Esophagus muscularis mucosa (tissue), 4 donors: ENCODE measurements around the gene NKTR.

Experiments used
- EP300 ChIP-seq: sonication (generic); formaldehyde crosslinking; IDR thresholded peaks from one replicate; pipeline ENCODE4 v1.6.1; 2017; ENCODE audit warnings: antibody characterized with exemption
- POLR2A ChIP-seq: fragments of 450-650 bp; IDR thresholded peaks from one replicate; pipeline ENCODE4 v1.6.1; 2017; ENCODE audit warnings: antibody characterized with exemption, moderate library complexity, mild to moderate bottlenecking, low read depth
- POLR2AphosphoS5 ChIP-seq, 2 donors: sonication (generic); formaldehyde crosslinking; IDR thresholded peaks; one replicate each; pipeline ENCODE4 v1.6.1; 2017; ENCODE audit warnings: antibody characterized with exemption in 2 of 2
- TF ChIP-seq, protein P1 (sequence below), 3 experiments: fragments of 200-600 bp in 2 of 3; fragments of 450-650 bp in 1 of 3; sonication (generic) in 2 of 3; IDR thresholded peaks; one replicate each; pipeline ENCODE4 v1.5.1; 2017 to 2019; ENCODE audit warnings: antibody characterized with exemption in 3 of 3, mild to moderate bottlenecking in 2 of 3, moderate library complexity in 1 of 3

DNA sequence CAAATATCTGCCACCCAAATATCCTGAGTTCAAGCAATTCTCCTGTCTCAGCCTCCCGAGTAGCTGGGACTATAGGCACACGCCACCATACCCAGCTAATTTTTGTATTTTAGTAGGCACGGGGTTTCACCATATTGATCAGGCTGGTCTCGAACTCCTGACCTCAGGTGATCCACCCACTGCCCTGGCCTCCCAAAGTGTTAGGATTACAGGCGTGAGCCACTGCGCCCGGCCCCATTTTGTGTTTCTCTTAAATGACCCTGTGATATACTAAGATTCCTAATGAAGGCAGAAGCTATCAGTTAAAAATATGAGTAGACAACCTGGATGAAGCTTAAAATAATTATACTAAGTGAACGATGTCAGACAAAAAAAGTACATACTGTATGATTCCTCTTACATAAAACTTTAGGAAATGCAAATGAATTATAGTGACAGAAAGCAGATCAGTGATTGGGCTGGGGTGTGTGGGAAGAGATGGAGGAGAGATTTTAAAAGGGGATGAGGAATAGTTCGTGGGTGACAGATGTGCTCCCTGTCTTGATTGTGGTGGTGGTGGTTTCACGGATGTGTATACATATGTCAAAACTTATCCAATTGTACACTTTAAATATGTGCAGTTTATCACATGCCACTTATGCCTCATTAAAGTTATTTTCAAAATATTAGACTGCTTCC, 81.0 kb downstream of the NKTR start:
- TF ChIP-seq, protein P1, sequence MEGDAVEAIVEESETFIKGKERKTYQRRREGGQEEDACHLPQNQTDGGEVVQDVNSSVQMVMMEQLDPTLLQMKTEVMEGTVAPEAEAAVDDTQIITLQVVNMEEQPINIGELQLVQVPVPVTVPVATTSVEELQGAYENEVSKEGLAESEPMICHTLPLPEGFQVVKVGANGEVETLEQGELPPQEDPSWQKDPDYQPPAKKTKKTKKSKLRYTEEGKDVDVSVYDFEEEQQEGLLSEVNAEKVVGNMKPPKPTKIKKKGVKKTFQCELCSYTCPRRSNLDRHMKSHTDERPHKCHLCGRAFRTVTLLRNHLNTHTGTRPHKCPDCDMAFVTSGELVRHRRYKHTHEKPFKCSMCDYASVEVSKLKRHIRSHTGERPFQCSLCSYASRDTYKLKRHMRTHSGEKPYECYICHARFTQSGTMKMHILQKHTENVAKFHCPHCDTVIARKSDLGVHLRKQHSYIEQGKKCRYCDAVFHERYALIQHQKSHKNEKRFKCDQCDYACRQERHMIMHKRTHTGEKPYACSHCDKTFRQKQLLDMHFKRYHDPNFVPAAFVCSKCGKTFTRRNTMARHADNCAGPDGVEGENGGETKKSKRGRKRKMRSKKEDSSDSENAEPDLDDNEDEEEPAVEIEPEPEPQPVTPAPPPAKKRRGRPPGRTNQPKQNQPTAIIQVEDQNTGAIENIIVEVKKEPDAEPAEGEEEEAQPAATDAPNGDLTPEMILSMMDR (IDR thresholded peaks at IDR 0.05), result no peak
- no peak for TF ChIP-seq POLR2A
- no peak for TF ChIP-seq POLR2AphosphoS5 (IDR thresholded peaks at IDR 0.05)
- TF ChIP-seq EP300, result no peak
